ENCODE data around the gene SERHL2. TPM values are rescaled to one million over a fixed set of nuclear protein-coding genes. Genes with fewer than 3 reads are reported as not detected.
"Not testable (repeated sequence)": the region's sequence is repeated elsewhere in the genome, so short reads cannot be mapped to it uniquely, and the experiment has no call there.

Gene SERHL2
- total RNA-seq, 2 donors from 2014 or later: 2.4 to 3.9 TPM

DNA sequence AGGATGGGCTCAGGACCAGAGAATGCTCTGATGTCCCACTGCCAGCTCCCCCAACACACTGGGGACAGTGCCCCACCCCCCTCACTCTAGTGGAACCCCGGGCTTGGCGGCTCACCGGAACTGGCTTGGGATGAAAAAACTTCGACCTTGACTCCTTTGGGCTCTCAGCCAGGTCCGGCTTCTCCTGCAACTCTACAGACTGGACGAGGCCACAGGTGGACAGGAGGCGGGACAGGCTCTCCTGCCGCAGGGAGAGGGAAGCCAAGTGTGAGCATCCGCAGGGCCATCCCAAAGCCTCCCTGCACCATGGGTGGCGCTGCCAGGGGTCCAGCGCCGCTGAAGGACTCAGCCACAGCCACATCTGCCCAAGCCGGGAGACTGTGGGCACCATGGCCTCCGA, 37.9 kb upstream of the SERHL2 start:
- Histone ChIP-seq H3K27ac (no peak overlapping the region), H3K9me3 (no peaks in the 10 kb centered on the region), H3K27me3 (no peaks in the 10 kb centered on the region), H3K4me3 (no peak overlapping the region), H3K4me1 (peaks cover 0 to 15% of the 10 kb centered on the region in 2 donors), H3K36me3 (peaks cover 8% of the 10 kb centered on the region)
- DNase-seq (ENCODE audit: low spot score): no peak
- TF ChIP-seq, protein P1, sequence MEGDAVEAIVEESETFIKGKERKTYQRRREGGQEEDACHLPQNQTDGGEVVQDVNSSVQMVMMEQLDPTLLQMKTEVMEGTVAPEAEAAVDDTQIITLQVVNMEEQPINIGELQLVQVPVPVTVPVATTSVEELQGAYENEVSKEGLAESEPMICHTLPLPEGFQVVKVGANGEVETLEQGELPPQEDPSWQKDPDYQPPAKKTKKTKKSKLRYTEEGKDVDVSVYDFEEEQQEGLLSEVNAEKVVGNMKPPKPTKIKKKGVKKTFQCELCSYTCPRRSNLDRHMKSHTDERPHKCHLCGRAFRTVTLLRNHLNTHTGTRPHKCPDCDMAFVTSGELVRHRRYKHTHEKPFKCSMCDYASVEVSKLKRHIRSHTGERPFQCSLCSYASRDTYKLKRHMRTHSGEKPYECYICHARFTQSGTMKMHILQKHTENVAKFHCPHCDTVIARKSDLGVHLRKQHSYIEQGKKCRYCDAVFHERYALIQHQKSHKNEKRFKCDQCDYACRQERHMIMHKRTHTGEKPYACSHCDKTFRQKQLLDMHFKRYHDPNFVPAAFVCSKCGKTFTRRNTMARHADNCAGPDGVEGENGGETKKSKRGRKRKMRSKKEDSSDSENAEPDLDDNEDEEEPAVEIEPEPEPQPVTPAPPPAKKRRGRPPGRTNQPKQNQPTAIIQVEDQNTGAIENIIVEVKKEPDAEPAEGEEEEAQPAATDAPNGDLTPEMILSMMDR (IDR thresholded peaks at IDR 0.05): no peak

DNA sequence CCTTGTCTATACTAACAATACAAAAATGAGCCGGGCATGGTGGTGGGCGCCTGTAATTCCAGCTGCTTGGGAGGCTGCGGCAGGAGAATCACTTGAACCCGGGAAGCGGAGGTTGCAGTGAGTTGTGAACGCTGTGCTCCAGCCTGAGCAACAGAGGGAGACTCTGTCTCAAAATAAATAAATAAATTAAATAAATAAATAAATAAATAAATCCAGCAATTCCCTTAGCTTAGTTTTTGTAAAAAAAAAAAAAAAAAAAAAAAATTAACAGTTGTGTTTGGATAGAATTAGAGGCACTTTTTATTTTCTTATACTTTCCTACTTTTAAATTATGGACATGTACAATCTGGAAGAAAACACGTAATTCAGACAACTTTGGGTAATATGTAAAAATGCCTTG, 36.7 kb upstream of the SERHL2 start:
- not testable (repeated sequence) for DNase-seq (ENCODE audit: low spot score); H3K9me3 ChIP-seq; H3K4me3 ChIP-seq; H3K27ac ChIP-seq; H3K27me3 ChIP-seq; H3K36me3 ChIP-seq
- peaks cover 0 to 15% of the 10 kb centered on the region in 2 donors for H3K4me1 ChIP-seq

DNA sequence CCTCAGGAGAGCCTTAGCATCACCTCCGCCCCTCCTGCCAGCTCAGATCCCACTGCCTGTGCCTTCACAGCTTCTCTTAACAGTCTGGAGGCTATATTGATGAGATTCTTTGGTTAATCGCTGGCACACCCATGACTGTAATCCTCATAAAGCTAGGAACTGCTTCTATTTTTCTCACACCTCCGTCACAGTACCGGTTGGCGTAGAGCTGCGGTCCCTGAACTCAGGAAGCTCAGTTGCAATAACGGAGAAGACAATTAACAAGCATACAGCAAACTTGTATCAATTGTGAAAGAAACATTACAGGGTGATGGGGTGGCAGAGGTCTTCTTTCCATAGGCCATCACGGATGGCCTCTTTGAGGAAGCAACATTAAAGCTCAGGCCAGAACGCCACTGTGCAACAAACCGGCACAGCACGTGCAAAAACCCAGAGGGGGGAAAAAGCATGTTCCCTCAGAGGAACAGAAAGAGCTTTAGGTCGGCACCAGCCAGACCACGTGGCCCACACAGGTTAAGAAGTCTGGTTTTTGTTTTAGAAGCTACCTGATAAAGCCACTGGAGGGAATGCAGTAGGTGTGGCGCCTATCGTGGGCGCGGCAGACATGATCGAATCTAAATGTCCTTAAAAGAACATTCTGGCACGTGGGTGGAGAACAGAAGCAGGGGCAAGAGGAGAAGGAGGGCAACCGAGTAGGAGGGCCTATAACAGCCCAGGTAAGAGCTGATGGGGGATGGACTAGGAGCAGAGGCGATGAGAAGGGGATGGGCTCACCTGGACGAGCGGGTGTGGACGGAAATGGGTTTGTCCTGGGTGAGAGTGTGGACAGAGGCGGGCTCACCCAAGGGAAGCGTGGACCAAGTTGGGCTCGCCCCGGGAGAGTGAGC, 34.9 kb upstream of the SERHL2 start:
- H3K36me3 ChIP-seq; H3K27me3 ChIP-seq; DNase-seq (ENCODE audit: low spot score); H3K9me3 ChIP-seq; H3K4me1 ChIP-seq: not testable (repeated sequence)
- Histone ChIP-seq H3K27ac (peak overlapping the region; percentile 76 to 81), H3K4me3 (peak overlapping the region; percentile 89 to 99)

DNA sequence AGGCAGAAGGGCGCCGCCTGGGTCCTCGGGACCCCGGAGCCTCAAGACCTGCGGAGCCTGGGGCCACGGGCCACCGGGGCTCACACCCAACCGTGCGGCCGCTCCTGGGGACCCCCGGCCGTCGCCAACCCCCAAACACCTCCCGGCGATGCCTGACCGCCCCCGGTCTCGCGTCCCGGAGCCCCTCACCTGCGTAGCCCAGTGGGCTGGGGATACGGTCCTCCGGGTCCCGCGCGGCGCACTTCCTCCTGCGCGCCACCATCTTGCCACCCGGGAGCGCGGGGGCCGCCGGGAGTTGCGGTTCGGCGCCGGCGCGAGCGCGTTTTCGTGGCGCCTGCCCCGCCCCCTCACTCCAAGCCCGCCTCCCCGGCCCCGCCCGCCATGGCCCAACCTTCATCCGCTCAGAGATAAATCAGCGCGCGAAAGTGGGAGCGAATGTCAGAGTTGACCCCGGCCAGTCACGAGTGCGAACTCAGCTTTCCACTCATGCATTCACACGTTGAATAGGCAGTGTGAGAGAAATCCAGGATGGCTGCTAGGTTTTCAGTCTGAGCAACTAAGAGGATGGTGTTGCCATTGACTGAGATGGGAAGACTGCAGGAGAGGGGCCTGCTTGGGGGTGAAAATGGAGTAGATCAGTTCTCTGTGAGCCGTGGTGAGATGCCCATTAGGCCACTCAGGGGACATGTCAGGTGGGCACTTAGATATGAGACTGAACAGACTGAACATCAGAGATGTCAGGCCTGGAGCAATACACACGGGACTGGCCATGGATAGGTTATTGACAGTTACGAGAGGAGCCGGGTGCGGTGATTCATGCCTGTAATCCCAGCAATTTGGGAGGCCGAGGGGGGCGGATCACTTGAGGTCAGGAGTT, 34.0 kb upstream of the SERHL2 start, which contains the start of gene RRP7A:
TSS of gene RRP7A (minus strand) at position 272 of the 877 bp plus-strand sequence. CDS start at position 262, 10 bp downstream.
- peak within 1 kb of the TSS; percentile 89 to 99 for H3K4me3 ChIP-seq
- TF ChIP-seq, protein P1 (IDR thresholded peaks at IDR 0.05): peak in 1 of 2 donors; percentile 32
- peaks cover 0 to 10% of the 10 kb centered on the region in 2 donors for H3K4me1 ChIP-seq
- H3K27me3 ChIP-seq: no peaks in the 10 kb centered on the region
- DNase-seq (ENCODE audit: low spot score): peak; percentile 78
- H3K36me3 ChIP-seq: peaks cover 3% of the 10 kb centered on the region
- H3K27ac ChIP-seq: peak within 1 kb of the TSS; percentile 76 to 81
- no peaks in the 10 kb centered on the region for H3K9me3 ChIP-seq

DNA sequence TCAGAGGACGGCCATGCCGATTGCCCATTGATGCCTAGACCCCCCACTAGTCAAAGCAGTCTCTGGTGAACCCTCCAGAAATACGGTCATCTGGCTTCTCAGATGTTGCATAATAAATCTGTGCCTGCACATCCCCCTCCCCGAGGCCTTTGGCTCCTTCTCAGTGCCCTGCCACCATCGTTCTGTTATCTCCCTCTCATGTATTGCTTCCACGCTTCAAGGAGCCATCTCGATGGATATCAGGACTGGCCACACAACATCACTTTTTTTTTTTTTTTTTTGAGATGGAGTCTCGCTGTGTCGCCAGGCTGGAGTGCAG, 32.6 kb upstream of the SERHL2 start:
- DNase-seq (ENCODE audit: low spot score): no peak
- Histone ChIP-seq H3K4me3 (no peak overlapping the region), H3K9me3 (no peaks in the 10 kb centered on the region), H3K36me3 (no peaks in the 10 kb centered on the region), H3K4me1 (peaks cover 0 to 10% of the 10 kb centered on the region in 2 donors), H3K27ac (no peak overlapping the region), H3K27me3 (no peaks in the 10 kb centered on the region)
- TF ChIP-seq, protein P1 (IDR thresholded peaks at IDR 0.05): no peak

DNA sequence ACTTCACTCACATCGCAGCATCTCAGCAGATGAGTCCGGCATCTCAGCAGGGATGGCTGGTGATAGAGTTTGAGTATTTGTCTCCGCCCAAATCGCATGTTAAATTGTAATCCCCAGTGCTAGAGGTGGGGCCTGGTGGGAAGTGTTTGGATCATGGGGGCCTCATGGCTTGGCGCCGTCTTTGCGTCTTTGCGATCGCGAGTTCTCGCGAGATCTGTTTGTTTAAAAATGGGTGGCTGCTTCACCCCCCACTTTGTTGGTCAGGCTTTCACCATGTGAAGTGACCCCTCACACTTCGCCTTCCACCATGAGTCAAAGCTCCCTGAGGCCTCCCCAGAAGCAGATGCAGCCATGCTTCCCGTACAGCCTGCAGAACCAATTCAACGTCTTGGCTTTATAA, 31.2 kb upstream of the SERHL2 start:
- Histone ChIP-seq H3K4me3 (no peak overlapping the region), H3K9me3 (no peaks in the 10 kb centered on the region), H3K27ac (no peak overlapping the region), H3K4me1 (peaks cover 0 to 10% of the 10 kb centered on the region in 2 donors), H3K36me3 (no peaks in the 10 kb centered on the region), H3K27me3 (no peaks in the 10 kb centered on the region)
- TF ChIP-seq, protein P1 (IDR thresholded peaks at IDR 0.05): no peak
- DNase-seq (ENCODE audit: low spot score): no peak
